Measurements from ENCODE around the gene DHX32. TPM values are rescaled to one million over a fixed set of nuclear protein-coding genes. Genes with fewer than 3 reads are reported as not detected.

DHX32 gene
- total RNA-seq, 1 experiment from 2014 or later: 12.0 TPM

DNA sequence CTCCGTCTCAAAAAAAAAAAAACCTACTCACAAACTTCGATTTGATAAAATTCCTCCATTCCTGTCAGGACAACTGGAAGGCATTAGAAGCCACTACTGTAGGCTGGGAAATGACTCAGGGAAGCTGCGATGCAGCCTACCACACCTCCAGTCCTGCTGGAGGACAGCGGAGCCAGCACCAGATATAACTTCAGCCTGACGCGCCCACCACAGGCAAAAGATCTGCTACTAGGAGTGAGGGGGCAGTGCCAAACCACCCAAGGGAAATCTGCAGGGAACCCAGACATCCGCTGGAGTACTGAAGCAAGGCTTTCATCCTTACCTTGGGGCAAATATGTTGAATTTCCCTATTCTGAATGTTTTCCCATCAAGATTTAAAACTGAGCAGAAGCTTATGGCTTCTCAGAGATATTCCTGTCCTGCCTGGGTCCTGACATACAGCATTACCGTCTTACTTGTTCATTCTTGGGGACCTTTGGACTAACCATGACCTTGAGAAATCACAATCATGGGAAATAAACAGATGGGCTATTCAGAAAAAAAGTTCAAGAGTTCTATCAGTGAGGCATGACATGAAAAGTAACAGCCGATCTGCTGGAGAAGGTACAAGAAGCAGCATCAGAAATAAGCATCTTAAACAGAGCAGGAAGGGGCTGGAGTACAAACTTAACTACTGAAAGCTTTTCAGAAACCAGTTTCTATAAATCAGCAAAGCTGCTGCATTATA is 37.3 kb downstream of the DHX32 start:
- Mint-ChIP-seq H3K9me3 (no peaks in the 10 kb centered on the region), H3K36me3 (ENCODE audit: insufficient read depth in 1 of 3, low read depth in 3 of 3) (peaks cover 16 to 43% (median 38%) of the 10 kb centered on the region in 3 experiments), H3K27ac (no peak overlapping the region; a peak in 1 of 7 replicates), H3K4me1 (no peaks in the 10 kb centered on the region), H3K4me3 (no peak overlapping the region), H3K27me3 (ENCODE audit: low read depth) (no peaks in the 10 kb centered on the region)
- no peak overlapping the region for H3K14ac ChIP-seq (ENCODE audit: insufficient read depth, low read length)
- no peak overlapping the region for H2BK120ac ChIP-seq (ENCODE audit: low read depth, low read length, poor library complexity, severe bottlenecking)
- TF ChIP-seq, protein P1, sequence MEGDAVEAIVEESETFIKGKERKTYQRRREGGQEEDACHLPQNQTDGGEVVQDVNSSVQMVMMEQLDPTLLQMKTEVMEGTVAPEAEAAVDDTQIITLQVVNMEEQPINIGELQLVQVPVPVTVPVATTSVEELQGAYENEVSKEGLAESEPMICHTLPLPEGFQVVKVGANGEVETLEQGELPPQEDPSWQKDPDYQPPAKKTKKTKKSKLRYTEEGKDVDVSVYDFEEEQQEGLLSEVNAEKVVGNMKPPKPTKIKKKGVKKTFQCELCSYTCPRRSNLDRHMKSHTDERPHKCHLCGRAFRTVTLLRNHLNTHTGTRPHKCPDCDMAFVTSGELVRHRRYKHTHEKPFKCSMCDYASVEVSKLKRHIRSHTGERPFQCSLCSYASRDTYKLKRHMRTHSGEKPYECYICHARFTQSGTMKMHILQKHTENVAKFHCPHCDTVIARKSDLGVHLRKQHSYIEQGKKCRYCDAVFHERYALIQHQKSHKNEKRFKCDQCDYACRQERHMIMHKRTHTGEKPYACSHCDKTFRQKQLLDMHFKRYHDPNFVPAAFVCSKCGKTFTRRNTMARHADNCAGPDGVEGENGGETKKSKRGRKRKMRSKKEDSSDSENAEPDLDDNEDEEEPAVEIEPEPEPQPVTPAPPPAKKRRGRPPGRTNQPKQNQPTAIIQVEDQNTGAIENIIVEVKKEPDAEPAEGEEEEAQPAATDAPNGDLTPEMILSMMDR (conservative IDR thresholded peaks at IDR 0.05): no peak
- no peaks in the 10 kb centered on the region for H3K23me2 ChIP-seq (ENCODE audit: insufficient read length, low read depth, low read length, poor library complexity, severe bottlenecking)
- no peak overlapping the region for H4K5ac ChIP-seq (ENCODE audit: insufficient read length, low read depth, low read length)
- no CpG with 5 or more reads among the region's 9 CpGs for WGBS (ENCODE audit: extremely low coverage, insufficient read length, low lambda C conversion rate)
- H3K4me1 ChIP-seq (ENCODE audit: insufficient read depth, low read length): no peaks in the 10 kb centered on the region
- DNase-seq: no peak
- no peaks in the 10 kb centered on the region for H3K79me2 ChIP-seq (ENCODE audit: insufficient read depth, low read length)
- no peak overlapping the region for H2AFZ ChIP-seq (ENCODE audit: low read length)
- no peaks in the 10 kb centered on the region for H3K27me3 ChIP-seq (ENCODE audit: insufficient read depth, low read length)
- no peak overlapping the region for H3K56ac ChIP-seq (ENCODE audit: insufficient read length, low read depth, low read length)
- H3K23ac ChIP-seq (ENCODE audit: insufficient read length, low read depth, low read length): no peak overlapping the region
- H4K8ac ChIP-seq (replicated peaks; ENCODE audit: insufficient read length, low read depth, low read length): no peak overlapping the region
- H4K91ac ChIP-seq (ENCODE audit: insufficient read length, low read depth, low read length): no peak overlapping the region
- no peak overlapping the region for H3K27ac ChIP-seq (ENCODE audit: insufficient read length, low read depth, low read length)
- no peak overlapping the region for H2BK15ac ChIP-seq (ENCODE audit: low read depth, low read length)
- no peaks in the 10 kb centered on the region for H3K9me3 ChIP-seq (ENCODE audit: control insufficient read depth, low read depth, low read length)
- no peak overlapping the region for H3K4ac ChIP-seq (ENCODE audit: low read depth, low read length)
- no peak overlapping the region for H3K9ac ChIP-seq (ENCODE audit: extremely low read depth, insufficient read length, low read length)
- no peak overlapping the region for H2BK20ac ChIP-seq (ENCODE audit: low read depth, low read length, poor library complexity, severe bottlenecking)
- H2BK5ac ChIP-seq (ENCODE audit: insufficient read length, low read length): no peak overlapping the region
- peaks cover 2% of the 10 kb centered on the region for H4K20me1 ChIP-seq (ENCODE audit: control insufficient read depth, insufficient read depth, insufficient read length)
- H2BK12ac ChIP-seq (ENCODE audit: insufficient read length, low read depth, low read length): no peak overlapping the region
- H3K4me2 ChIP-seq (ENCODE audit: insufficient read depth, insufficient read length, low read length): no peak overlapping the region
- H3K79me1 ChIP-seq (ENCODE audit: insufficient read depth, low read depth, low read length, poor library complexity, severe bottlenecking): no peaks in the 10 kb centered on the region
- H2AK5ac ChIP-seq (ENCODE audit: insufficient read length, low read length): no peak overlapping the region
- H3K18ac ChIP-seq (ENCODE audit: insufficient read length, low read depth, low read length): no peak overlapping the region
- H3T11ph ChIP-seq (ENCODE audit: low read length): no peak overlapping the region
